HG03432 (cell line): ENCODE data around the gene GPR173.
A peak's percentile ranks its signal among the peaks of the same experiment; 100 is the strongest.

Source experiments
- ATAC-seq: cut with Tn5 transposase; IDR thresholded peaks from one replicate; pipeline ENCODE4 v1.9.1; 2021; ENCODE audit warnings: mild to moderate bottlenecking, moderate library complexity; ENCODE audit not compliant: unreplicated experiment

GPR173 gene

GRCh38 chrX:53088136-53088974 is 39.8 kb downstream of the GPR173 start:
- ATAC-seq = peak; percentile 69

GRCh38 chrX:53089224-53089842 is 40.7 kb downstream of the GPR173 start:
- no peak for ATAC-seq

- no peak for ATAC-seq
Observed at GRCh38 chrX:53089925-53090324, 41.3 kb downstream of the GPR173 start.

- ATAC-seq = no peak
Observed at GRCh38 chrX:53091354-53091753, 42.8 kb downstream of the GPR173 start.

GRCh38 chrX:53093177-53093655 is 44.6 kb downstream of the GPR173 start:
- peak; percentile 55 for ATAC-seq

GRCh38 chrX:53093748-53094581 is 45.4 kb downstream of the GPR173 start, which contains the start of gene KANTR:
Gene KANTR, plus strand, starts transcription at chrX:53094142. Its CDS starts 30,131 bp downstream, at chrX:53124273.
- ATAC-seq = peak; percentile 85

- no peak for ATAC-seq
Observed at GRCh38 chrX:53094582-53094905, 46.0 kb downstream of the GPR173 start.

- ATAC-seq = no peak
Observed at GRCh38 chrX:53095796-53096195, 47.2 kb downstream of the GPR173 start.

GRCh38 chrX:53114864-53115549 is 66.4 kb downstream of the GPR173 start:
- ATAC-seq = no peak

- no peak for ATAC-seq
Observed at GRCh38 chrX:53115550-53115874, 66.9 kb downstream of the GPR173 start.

- no peak for ATAC-seq
Observed at GRCh38 chrX:53116101-53116500, 67.5 kb downstream of the GPR173 start.

GRCh38 chrX:53122013-53122412 is 73.4 kb downstream of the GPR173 start:
- no peak for ATAC-seq

GRCh38 chrX:53125506-53125905 is 76.9 kb downstream of the GPR173 start:
- no peak for ATAC-seq

GRCh38 chrX:53126377-53126776 is 77.8 kb downstream of the GPR173 start:
- ATAC-seq = no peak

- ATAC-seq = no peak
Observed at GRCh38 chrX:53128097-53128749, 79.6 kb downstream of the GPR173 start.
